GM18861 (cell line): ENCODE data around the gene GFRA4.

Source experiments
- ATAC-seq: cut with Tn5 transposase; IDR thresholded peaks from one replicate; pipeline ENCODE4 v1.9.1; 2021; ENCODE audit not compliant: unreplicated experiment

The GFRA4 gene, protein sequence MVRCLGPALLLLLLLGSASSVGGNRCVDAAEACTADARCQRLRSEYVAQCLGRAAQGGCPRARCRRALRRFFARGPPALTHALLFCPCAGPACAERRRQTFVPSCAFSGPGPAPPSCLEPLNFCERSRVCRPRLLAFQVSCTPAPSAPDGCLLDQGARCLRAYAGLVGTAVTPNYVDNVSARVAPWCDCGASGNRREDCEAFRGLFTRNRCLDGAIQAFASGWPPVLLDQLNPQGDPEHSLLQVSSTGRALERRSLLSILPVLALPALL

DNA sequence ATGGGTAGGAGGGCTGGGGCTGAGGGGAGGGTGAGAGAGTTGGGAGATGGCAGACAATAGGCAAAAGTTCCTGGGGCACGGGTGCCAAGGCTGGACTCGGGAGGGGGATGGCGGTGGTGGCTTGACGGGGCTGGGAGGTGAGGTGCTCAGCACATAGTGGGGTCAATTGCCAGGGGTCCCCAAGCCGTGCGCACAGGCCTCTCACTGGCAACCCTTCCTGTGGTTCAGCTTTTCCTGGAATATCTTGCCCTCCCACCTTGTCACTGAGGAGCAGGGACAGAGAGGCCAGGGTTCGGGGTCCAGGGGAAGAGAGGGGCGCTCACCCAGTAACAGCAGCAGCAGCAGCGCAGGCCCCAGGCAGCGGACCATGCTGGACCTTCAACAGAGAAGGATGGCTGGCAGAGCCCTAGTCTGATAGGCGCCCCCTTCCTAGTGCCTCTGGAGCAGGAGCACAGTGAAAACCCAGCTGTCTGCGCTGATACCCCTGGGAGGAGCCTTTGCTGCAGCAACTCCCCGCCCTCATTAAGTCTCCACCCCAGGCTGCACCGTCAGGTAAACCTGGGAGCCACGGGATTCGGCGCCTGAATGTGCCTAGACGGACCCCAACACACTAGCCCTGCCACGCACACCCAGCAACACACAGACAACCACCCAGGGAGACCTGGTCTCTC is at the start of gene GFRA4:
GFRA4 (minus strand) TSS at position 369 of the 671 bp plus-strand sequence; CDS start at position 369, 0 bp downstream.
- ATAC-seq, result no peak

DNA sequence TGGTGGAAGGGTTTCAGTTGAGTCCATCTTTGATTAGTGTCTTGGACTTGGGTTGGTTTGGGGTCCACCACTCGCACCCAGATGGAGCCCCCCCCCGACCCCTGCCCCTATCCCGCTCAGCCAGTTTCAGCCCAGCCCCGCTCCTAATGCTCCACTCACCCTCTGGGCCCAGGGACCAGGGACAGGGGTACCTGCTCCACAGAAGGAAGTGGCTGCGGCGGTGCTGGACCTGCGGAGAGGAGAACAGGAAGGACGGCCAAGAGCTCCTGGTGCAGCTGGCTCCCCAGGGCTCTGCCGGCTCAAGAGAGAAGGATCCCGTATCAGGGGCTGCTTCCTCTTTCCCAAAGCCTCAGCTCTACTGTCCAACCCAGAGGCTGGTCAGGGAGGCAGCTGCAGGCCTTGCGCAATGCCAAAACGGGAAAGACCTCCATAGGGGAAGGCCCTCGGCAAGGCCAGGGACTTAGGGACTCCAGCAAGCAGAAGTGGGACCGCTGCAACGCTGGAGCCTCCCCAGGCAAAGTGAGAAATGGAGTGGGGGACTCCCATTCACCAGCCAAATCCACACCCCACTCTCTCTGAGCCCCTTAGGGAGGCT is 49.2 kb upstream of the GFRA4 start, which contains the start of gene SIGLEC1:
SIGLEC1 (minus strand) TSS at position 322 of the 595 bp plus-strand sequence. CDS start 5,472 bp downstream, outside the sequence.
- no peak for ATAC-seq

DNA sequence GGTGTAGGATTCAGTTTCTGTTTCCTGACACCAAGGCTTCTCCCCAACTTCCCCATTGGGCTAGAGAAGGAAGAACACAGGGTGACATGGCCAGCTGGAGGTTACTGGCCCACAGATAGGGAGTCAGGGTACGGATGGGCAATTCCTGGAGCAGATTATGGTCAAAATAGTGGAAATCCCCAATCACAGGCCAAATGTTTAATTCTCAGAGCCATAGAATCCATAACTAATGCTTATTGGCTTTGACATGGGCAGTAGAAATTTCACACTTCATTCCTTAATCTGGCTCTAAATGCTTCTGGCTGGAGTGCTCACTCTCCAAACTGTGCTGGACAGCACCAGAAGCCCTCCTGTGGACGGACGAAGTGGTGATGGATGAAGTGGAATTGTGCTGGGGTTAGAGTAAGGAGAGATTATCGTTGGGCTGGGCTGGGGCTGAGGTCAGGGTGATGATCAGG is 48.3 kb upstream of the GFRA4 start:
- ATAC-seq, result no peak

DNA sequence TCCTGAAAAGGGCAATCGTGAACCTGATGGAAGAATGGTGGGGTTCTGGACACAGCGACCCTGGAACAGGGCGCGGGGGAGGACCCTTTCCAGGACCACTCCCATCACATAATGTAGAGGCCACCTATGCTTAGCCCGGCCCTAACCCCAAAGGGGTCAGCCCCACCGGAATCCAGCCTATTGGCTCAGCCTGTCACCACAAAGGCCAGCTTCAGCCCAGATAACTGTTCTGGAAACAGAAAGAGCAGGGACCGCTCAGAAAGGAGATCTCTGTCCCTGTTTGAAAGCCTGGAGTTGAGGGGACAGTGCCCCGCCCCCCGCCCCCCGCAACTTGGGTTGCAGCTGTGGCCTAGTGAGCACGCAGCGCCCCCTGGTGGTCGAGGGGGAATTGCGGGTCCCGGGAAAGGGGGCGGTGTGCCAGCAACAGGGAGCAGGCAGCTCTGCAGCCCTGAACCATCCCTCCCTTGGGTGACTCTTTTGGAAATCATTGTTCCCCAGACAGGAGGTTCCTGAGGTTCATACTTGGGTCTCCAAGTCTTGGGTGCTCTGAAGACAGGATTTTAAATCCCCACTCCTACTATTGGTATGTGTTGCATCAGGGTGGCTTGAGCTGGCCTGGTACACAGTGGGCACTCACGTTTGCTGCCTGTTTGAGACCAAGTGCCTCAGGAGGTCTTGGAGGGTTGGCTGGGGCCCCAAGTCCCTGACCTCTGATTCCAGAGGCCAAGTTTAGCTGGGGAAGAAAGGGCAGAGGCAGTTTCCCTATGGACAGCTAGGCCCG is 47.7 kb upstream of the GFRA4 start:
- ATAC-seq, result no peak

DNA sequence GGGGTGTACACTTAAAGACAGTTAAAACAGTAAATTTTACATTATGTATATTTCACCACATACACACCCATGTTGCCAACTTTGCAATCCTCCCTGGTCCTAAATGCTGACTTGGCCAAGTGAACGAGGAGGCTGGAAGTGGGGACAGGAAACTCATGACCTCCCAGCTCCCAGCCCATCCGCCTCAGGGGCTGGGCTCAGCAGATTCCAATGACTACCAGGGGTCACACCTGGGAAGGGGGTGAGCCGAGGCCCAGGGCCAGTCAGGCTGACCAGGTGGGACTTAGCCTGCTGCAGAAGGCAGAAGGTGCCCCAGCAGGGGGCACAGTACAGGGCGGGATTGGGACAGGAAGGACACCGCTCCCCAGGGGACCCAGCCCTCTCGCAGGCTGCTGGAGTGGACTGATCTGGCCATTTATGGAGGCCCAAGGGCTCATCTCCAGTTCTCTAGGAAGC is 46.8 kb upstream of the GFRA4 start:
- no peak for ATAC-seq

DNA sequence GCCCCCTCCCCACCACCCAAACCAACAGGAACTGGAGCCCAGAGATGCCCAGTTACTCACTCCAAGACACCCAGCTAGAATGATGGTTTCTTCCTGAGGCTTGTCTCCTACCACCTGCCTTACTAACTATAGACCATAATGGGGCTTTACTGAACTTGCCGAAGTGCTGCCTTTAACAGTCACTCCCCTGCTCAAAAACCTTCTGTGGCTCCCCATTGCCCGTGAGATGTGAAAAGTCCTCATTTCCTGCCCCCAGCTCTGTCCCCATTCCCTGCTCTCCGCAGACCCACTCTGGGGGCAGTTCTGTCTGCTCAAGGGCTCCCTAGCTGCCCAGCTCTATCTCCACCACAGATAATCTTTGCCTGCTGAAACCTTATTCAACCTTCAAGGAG is 44.3 kb upstream of the GFRA4 start:
- no peak for ATAC-seq

DNA sequence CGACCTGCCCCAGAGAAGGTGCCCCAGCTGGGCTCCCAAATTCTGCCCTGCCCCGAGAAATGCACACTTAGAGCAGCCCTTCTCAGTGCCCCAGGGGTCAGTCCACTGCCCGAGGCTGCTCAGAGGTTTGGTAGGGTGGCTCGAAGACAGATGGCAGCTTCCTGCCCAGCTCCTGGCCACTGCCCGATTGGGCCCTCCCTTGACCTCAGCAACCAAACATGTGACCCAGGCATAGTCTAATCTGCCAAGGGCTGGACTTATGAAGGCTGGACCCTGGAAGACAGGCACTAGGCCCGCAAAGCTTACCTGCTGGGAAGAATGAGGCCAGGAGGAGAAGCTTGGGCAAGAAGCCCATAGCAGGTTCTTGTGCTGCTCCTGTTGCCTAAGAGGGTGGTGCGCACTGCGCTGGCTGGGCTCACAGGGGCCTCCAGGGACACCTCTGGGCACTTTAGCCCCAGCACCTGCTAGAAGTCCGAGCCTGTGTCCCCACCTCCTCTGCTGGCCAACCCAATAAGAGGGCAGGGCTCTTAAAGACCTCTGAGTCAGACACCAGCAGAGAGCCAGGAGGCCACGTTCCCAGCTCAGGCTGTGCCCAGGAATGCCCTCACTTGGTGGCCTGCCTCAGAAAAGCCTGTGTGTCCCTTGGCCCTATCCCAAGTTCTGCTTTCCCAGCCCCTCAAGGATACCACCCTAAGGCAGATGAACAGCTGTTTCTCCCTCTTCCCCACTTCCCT is 43.7 kb upstream of the GFRA4 start:
- ATAC-seq, result no peak

DNA sequence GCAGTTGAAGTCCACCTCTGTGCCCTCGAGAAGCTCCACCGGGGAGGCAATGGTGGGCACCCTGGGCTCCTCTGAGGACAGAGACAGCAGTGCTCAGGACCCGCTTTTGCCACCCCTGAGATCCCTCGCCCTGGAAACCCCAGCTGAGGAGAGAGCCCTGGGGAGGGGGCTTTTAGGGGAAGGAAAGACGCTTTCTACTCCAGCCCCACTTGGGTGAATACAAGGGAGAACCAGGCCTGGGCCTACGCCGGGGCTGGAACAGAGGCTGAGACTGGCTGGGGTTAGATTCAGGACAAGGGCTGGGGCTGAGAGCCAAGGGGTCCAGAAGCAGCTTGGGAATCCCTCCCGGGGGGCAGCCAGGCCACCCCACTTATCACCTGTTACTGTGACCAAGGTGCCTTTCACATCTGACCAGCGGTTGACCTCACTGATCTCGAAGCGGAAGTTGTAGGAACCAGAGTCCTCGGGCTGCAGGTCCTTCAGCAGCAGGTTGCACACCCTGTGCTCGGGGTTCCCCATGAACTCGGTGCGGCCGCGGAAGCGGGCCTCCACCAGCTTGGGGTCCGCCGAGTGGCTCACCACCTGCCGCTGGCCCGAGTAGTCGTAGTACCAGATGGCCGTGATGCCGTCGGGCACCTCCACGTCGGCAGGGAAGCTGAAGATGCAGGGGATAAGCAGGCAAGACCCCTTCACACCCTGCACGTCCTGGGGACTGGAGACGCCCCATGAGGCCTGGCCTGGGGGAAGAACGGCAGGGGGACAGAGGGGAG is 43.0 kb upstream of the GFRA4 start:
- no peak for ATAC-seq

DNA sequence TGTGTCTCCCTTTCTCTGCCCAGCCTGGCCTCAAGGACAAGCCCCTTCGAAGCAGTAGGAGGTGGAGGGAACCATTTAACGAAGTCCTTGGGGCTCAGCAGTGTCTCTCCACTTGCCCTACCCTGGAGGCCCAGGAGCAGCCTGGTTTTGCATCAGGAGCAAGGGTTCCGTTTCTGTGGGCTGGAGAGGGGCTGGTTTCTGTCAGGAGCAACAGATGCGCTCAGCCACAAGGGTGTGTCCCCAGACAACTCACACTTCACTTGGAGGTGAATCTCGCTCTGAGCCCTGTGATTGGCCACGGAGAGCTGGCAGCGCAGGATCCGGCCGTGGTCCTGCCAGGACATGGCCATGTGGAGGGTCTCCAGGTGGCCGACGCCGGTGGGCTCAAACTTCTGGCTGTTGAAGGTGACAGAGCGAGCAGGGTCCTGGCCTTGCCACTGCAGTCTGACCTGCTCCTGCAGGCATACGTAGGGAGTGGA is 42.3 kb upstream of the GFRA4 start:
- no peak for ATAC-seq

DNA sequence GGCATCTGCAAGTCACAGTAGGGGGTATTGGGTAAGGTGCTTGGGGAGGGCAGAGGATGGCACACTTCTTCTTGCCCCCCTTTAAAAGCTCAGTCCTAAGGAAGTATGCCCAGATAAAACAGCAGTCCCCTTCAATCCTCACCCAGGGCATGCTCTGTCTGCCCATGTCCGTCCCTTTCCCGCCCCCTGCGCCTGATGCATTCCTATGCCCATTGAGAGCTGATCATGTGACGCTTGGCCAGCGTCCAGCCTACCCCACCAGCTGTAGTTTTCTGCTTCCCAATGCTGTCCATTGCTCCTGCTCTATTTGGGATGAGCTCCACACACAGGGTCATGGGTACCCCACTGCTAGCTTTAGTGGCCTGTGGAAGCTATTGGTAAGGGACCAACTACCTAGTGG is 40.9 kb upstream of the GFRA4 start:
- ATAC-seq, result no peak

DNA sequence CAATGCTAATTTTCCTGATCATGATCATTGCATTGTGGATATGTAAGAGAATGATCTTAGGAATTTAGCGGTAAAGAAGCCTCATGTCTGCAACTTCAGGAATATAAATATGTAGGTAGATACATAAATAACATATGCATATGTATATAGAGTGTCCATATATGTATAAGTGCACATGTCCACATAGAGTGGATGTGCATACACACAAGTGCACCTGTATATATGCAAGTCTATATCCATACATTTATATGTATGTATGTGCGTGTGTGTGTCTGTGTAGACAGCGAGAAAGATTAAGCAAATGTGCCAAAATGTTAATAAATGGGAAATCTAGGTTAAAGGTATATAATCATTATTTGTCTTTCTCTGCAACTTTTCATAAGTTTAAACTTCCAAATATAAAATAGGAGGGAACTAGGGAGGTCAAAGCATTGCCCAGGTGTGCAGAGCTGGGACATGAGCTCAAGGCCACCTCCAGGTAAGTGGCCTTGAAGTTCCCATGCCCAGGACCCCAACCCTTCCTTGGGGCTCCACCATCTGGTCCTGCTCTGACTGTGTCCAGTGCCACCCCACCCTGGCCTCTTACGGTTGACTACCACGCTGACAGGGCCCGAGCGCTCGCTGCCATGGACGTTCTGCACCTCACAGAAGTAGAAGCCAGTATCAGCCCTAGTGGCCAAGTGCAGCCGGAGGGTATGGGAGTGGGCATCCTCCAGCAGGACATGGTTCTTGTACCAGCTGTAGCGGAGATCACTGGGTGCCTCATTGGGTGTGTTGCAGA is 39.6 kb upstream of the GFRA4 start:
- ATAC-seq, result no peak

DNA sequence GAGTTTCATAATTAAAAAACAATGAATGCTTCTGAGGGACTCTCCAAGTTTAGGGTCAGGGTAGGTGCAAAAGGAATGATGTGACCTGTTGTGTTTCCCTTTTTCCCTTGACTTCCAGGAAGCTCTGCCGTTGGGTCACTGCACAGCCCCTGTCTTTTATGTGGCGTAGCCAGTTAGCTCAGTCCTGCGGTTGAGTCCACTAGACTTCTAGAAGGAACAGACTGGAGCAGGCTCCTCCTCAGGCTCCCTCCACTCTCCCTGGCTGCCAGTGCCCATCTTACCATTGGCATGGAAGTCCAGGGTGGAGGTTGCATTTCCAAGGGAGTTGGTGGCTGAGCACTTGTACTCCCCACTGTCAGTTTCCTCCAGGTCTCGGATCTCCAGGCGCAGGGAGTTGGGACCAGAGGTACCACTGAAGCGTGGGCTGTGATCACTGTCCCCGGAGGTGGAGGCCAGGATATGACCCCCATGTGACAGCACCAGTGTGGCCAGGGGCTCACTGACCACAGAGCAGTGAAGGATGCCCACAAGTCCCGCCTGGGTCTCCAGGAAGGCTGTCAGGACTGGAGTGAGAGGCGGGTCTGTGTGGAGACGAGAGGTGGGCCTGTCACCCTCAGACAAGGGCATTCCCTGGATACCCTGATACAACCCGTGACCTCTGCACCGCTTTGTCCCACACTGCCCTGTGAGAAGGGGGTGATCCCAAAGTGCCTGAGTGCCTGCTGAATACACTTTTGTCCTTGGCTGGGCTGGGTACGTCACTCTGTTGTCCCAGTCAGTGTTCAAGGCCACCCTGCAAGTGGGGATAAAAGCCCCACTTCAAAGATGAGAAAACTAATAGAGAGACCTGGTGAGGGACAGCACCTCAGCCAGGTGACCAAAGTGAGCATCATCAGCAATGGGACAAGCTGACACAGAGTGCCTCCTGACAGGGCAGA is 38.1 kb upstream of the GFRA4 start:
- ATAC-seq, result no peak

DNA sequence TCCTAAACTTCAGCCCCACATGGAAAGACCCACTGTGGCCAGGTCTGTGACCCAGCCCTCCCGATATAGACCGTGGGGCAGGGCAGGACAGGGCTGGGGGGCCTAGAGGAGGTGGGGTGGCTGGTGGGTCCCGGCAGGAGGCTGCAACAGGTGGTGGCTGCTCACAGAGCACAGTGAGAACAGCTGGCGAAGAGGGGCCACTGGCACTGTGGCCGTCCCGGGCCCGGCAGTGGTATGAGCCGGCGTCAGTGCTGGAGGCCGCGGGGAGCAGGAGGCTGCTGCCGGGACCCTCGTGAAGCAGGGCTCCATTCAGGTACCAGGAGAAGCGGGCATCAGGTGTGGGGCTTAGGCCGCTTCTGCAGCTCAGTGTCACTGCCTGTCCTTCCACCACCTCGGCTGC is 35.8 kb upstream of the GFRA4 start:
- no peak for ATAC-seq

DNA sequence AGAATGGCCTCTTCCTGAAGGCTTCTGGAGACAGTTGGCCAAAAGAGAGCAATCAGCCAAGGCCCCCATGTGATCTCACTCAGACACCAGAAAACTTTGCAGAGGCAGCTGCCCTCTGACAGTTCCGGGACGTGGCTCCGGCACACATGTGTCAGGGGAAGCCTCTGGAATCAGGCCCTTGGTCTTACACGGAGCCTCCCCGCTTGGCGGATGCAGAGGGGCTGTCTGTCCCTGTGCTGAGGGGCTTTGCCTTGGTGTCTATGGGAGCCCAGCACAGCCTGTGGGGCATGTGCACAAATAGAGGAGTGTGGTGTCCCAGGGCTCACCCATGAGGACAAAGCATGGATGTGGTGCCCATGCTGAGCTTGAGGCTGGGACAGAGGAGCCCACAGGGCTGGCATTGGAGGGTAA is 35.4 kb upstream of the GFRA4 start:
- no peak for ATAC-seq

DNA sequence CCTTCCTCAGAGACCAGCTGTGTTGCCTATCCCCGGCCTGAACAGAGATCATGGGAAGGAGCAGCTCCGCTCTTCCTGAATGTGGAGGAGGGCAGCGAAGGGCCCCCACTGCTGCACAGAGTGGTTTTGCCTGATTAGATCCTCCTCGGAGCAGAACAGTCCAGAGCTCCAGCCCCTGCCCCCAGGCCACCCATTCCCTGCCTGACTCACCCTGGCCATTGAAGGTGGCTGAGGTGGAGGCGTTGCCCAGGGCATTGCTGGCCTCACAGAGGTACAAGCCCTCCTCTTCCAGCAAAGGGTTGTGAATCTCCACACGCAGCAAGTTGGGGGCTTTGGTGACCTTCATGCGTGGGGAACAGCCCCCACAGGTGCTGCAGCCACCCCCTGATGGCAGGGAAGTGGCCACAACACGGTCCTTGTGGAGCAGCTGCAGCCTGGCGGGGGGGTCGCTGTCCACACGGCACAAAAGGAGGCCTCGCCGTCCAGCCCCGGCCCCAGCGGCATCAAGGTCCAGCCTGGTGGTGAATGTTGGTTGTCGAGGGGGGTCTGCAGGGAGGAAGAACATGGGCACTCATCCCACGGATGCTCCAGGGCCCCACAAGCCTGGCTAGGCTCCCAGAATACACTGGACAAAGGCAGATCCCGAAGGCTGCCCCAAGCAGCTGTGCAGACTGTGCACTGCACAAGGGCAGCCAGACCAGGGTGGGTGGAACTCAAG is 34.5 kb upstream of the GFRA4 start:
- no peak for ATAC-seq

DNA sequence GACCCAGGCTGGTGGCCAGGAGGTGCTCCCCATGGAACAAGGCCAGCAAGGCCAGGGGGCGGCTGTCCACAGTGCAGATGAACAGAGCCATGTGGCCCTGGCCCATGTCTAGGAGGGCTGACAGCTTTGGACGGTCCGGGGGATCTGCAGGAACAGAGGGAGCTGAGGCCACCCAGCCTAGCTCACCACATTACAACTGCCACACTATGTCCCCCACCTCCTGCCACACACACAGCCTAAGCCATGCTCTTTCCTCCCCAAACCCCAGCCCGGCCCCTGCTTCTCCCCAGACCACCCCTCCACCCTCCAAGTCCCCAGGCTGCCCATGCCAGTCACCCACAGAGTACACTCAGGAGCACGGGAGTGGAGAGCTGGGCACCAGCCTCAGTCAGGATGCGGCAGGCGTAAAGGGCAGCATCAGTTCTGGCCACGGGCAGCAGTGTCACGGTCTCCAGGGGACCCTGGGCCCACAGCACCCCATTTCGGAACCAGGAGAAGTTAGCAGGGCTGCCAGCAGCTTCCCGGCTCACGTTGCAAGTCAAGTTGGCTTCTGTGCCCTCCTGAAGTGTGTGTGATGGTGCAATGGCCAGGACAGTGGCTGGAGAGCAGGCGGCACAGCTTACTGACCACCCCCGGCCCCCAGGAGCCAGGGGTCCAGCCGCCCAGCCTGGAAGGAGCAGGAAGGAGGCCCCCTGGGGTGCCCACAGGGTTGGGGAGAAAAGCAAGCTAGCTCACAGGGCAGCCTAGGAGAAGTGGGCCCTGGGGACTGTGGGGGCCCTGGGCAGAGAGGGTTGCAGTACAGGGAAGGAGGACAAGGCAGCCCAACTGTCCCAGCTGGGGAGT is 33.8 kb upstream of the GFRA4 start:
- ATAC-seq, result no peak
